ENCODE results near the gene TALDO1.

TALDO1 gene

GRCh38 chr11:699116-699508 lies 48.2 kb upstream of the TALDO1 start:
- Histone ChIP-seq H4K20me1 (ENCODE audit: insufficient read depth, low read length) (no peaks in the 10 kb centered on the region), H3K79me2 (ENCODE audit: insufficient read depth, low read length) (no peaks in the 10 kb centered on the region), H3K36me3 (ENCODE audit: insufficient read depth, low read length) (no peaks in the 10 kb centered on the region; the same call in 1 of the 2 replicates), H3K4me1 (ENCODE audit: insufficient read depth, low read length, severe bottlenecking) (peaks cover 23% of the 10 kb centered on the region), H3K27ac (ENCODE audit: low read depth, low read length, poor library complexity, severe bottlenecking) (no peak overlapping the region), H3K9me3 (ENCODE audit: low read length) (no peaks in the 10 kb centered on the region), H3F3A (ENCODE audit: insufficient read depth, low read length) (no peaks in the 10 kb centered on the region), H3K9ac (ENCODE audit: low read length) (no peak overlapping the region), H3K4me2 (ENCODE audit: low read length) (no peak overlapping the region), H3K9me2 (ENCODE audit: low read depth, low read length) (no peaks in the 10 kb centered on the region), H2AFZ (ENCODE audit: low read length) (no peak overlapping the region), H3K4me3 (ENCODE audit: low read depth, low read length, poor library complexity, severe bottlenecking) (no peak overlapping the region), H3K27me3 (ENCODE audit: insufficient read depth, low read length) (no peaks in the 10 kb centered on the region)
- no peak for TF ChIP-seq CTCF (IDR thresholded peaks at IDR 0.05; ENCODE audit: low read length)
- no peak for TF ChIP-seq EZH2 (IDR thresholded peaks at IDR 0.05; ENCODE audit: borderline replicate concordance, low read length)

DNA sequence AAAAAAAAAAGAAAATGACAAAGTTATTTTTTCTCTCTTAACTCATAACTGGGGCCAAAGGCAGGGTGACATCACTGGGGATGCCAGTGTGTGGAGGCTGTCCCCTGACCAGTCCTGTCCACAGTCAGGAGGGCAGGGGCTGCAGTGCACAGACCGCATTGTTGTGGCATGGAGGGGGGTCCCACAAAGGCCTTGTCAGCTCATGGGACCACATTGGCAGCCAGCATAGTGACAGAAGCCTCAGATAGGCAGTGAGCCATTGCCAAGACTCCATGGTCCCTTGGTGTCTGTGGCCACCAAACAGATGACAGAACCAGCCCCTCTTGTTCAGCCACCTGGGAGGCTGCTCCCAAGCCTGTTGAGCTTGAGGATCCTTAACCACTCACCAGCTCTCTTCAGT lies 47.5 kb upstream of the TALDO1 start:
- TF ChIP-seq CTCF (IDR thresholded peaks at IDR 0.05; ENCODE audit: low read length), result no peak
- TF ChIP-seq EZH2 (IDR thresholded peaks at IDR 0.05; ENCODE audit: borderline replicate concordance, low read length), result no peak
- H3F3A ChIP-seq (ENCODE audit: insufficient read depth, low read length), result no peaks in the 10 kb centered on the region
- H3K79me2 ChIP-seq (ENCODE audit: insufficient read depth, low read length), result no peaks in the 10 kb centered on the region
- H3K36me3 ChIP-seq (ENCODE audit: insufficient read depth, low read length), result no peaks in the 10 kb centered on the region; the same call in 1 of the 2 replicates
- no peaks in the 10 kb centered on the region for H3K9me2 ChIP-seq (ENCODE audit: low read depth, low read length)
- H3K9ac ChIP-seq (ENCODE audit: low read length), result no peak overlapping the region
- no peak overlapping the region for H3K4me3 ChIP-seq (ENCODE audit: low read depth, low read length, poor library complexity, severe bottlenecking)
- H3K4me1 ChIP-seq (ENCODE audit: insufficient read depth, low read length, severe bottlenecking), result peaks cover 18% of the 10 kb centered on the region
- H3K4me2 ChIP-seq (ENCODE audit: low read length), result no peak overlapping the region
- H3K9me3 ChIP-seq (ENCODE audit: low read length), result no peaks in the 10 kb centered on the region
- H3K27ac ChIP-seq (ENCODE audit: low read depth, low read length, poor library complexity, severe bottlenecking), result no peak overlapping the region
- no peaks in the 10 kb centered on the region for H4K20me1 ChIP-seq (ENCODE audit: insufficient read depth, low read length)
- no peaks in the 10 kb centered on the region for H3K27me3 ChIP-seq (ENCODE audit: insufficient read depth, low read length)
- H2AFZ ChIP-seq (ENCODE audit: low read length), result no peak overlapping the region

GRCh38 chr11:701741-702461 lies 45.4 kb upstream of the TALDO1 start:
- Histone ChIP-seq H3K9ac (ENCODE audit: low read length) (no peak overlapping the region), H3K27me3 (ENCODE audit: insufficient read depth, low read length) (no peaks in the 10 kb centered on the region), H3K36me3 (ENCODE audit: insufficient read depth, low read length) (no peaks in the 10 kb centered on the region; the same call in 1 of the 2 replicates), H3K4me2 (ENCODE audit: low read length) (no peak overlapping the region), H3K27ac (ENCODE audit: low read depth, low read length, poor library complexity, severe bottlenecking) (no peak overlapping the region), H3K9me2 (ENCODE audit: low read depth, low read length) (no peaks in the 10 kb centered on the region), H4K20me1 (ENCODE audit: insufficient read depth, low read length) (no peaks in the 10 kb centered on the region), H2AFZ (ENCODE audit: low read length) (no peak overlapping the region), H3F3A (ENCODE audit: insufficient read depth, low read length) (no peaks in the 10 kb centered on the region), H3K4me1 (ENCODE audit: insufficient read depth, low read length, severe bottlenecking) (peaks cover 14% of the 10 kb centered on the region), H3K9me3 (ENCODE audit: low read length) (no peaks in the 10 kb centered on the region), H3K79me2 (ENCODE audit: insufficient read depth, low read length) (no peaks in the 10 kb centered on the region), H3K4me3 (ENCODE audit: low read depth, low read length, poor library complexity, severe bottlenecking) (no peak overlapping the region)
- TF ChIP-seq CTCF (IDR thresholded peaks at IDR 0.05; ENCODE audit: low read length) (no peak), EZH2 (IDR thresholded peaks at IDR 0.05; ENCODE audit: borderline replicate concordance, low read length) (no peak)
